Cardiac muscle cell (in vitro differentiated cells and primary cell): Measurements from ENCODE around the gene XPNPEP3. TPM values are rescaled to one million over a fixed set of nuclear protein-coding genes. Genes with fewer than 3 reads are reported as not detected.

Source experiments
- DNase-seq, 2 donors: peaks; one replicate each; pipeline versions ENCODE4 v3.0.0 to v3.0.0-alpha.2; 2010 to 2017; ENCODE audit warnings: low read depth in 1 of 2, low spot score in 1 of 2
- H3K27ac ChIP-seq: fragments of 200-600 bp; sonication (generic); 2 replicates; pipeline ENCODE4 v1.5.1; 2016
- H3K27me3 ChIP-seq: fragments of 200-600 bp; sonication (generic); 2 replicates; pipeline ENCODE4 v1.6.0; 2016; ENCODE audit warnings: control low read depth
- H3K36me3 ChIP-seq: fragments of 200-600 bp; sonication (generic); 2 replicates; pipeline ENCODE4 v1.5.1; 2016; ENCODE audit warnings: control low read depth
- H3K4me1 ChIP-seq: fragments of 200-600 bp; sonication (generic); 2 replicates; pipeline ENCODE4 v1.8.1; 2017; ENCODE audit warnings: low read depth, mild to moderate bottlenecking, mixed run types
- H3K4me3 ChIP-seq: fragments of 200-600 bp; sonication (generic); 2 replicates; pipeline ENCODE4 v1.5.1; 2016; ENCODE audit warnings: mild to moderate bottlenecking
- H3K9me3 ChIP-seq: fragments of 200-600 bp; sonication (generic); 2 replicates; pipeline ENCODE4 v1.5.1; 2017; ENCODE audit warnings: low read depth, mild to moderate bottlenecking, control low read depth
- CTCF ChIP-seq: IDR thresholded peaks from 2 replicates; pipeline ENCODE4 v1.5.1; 2012; ENCODE audit warnings: low read depth, mild to moderate bottlenecking, low read length
- polyA plus RNA-seq: library from polyadenylated mRNA; unstranded; fragments of >200 nt; fragmentation: Nextera tagmentation; extraction: Ambion mirVana; gene quantifications from 2 replicates; pipeline ENCODE4 v1.2.1, GENCODE V29; 2016
- total RNA-seq: library from RNA; depleted of rRNA; stranded (reverse); fragments of >200 nt; gene quantifications from 2 replicates; pipeline ENCODE4 v1.2.3, GENCODE V29; 2016

XPNPEP3 gene
- total and polyA plus RNA-seq, 2 experiments from 2014 or later = 15.8 to 18.2 TPM

DNA sequence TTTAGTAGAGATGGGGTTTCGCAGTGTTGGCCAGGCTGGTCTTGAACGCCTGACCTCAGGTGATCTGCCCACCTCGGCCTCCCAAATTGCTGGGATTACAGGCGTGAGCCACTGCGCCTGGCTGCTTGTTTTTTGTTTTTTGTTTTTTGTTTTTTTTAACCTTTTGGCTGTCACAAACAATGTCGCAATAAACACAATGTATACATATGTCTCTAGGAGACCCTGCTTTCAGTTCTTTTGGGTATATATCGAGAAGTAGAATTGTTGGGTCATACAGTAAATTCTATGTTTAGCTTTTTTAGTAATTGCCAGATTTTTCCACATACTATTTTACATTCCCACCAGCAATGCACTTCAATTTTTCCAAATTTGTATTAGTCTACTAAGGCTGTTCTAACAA, 122.2 kb downstream of the XPNPEP3 start:
- Histone ChIP-seq H3K36me3 (no peaks in the 10 kb centered on the region), H3K27ac (peak overlapping the region; percentile 77), H3K4me3 (no peak overlapping the region), H3K9me3 (no peaks in the 10 kb centered on the region), H3K27me3 (no peaks in the 10 kb centered on the region), H3K4me1 (peaks cover 37% of the 10 kb centered on the region)
- no peak for TF ChIP-seq CTCF
- DNase-seq = no peak

DNA sequence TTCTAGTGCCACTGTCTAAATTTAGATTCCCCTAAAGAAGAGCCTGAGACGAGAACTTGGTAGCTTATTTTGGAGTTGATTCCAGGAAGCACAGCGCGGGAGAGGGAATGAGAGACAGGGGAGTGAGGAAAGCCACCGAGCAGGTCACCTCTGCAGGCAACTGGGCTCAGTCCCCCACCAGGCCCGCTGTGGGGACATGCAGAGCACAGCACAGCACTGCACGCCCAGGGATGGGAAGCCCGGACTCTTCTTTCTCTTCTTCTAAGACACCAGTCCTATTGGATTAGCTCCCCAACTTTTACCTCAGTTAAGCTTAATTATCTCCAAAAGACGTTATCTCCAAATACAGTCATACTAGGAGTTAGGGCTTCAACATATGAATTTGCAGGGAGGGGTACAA, 122.9 kb downstream of the XPNPEP3 start:
- Histone ChIP-seq H3K27ac (peak overlapping the region; percentile 77), H3K9me3 (no peaks in the 10 kb centered on the region), H3K27me3 (no peaks in the 10 kb centered on the region), H3K4me3 (no peak overlapping the region), H3K36me3 (no peaks in the 10 kb centered on the region), H3K4me1 (peaks cover 37% of the 10 kb centered on the region)
- no peak for TF ChIP-seq CTCF
- DNase-seq = no peak

Other genes with a start within 250 kb of the XPNPEP3 start
- 61.1 and 116 TPM in 2 replicates for gene MRTFA, start 220.4 kb upstream of the XPNPEP3 start, total RNA-seq
- gene MRTFA, start 220.4 kb upstream of the XPNPEP3 start, polyA plus RNA-seq = 32.6 and 44.7 TPM in 2 replicates
- 0.12 and 0.14 TPM in 2 replicates for gene MCHR1, start 177.7 kb upstream of the XPNPEP3 start, total RNA-seq
- gene MCHR1, start 177.7 kb upstream of the XPNPEP3 start, polyA plus RNA-seq = 0.59 TPM in 1 of 2 replicates, not detected in the other
- gene SLC25A17, start 37.8 kb upstream of the XPNPEP3 start, total RNA-seq = 11.2 and 12.7 TPM in 2 replicates
- 18.1 and 22.2 TPM in 2 replicates for gene SLC25A17, start 37.8 kb upstream of the XPNPEP3 start, polyA plus RNA-seq
- 178 and 301 TPM in 2 replicates for gene ST13, start 509 bp upstream of the XPNPEP3 start, total RNA-seq
- gene ST13, start 509 bp upstream of the XPNPEP3 start, polyA plus RNA-seq = 216 and 221 TPM in 2 replicates
- not detected in 2 replicates for gene DNAJB7, start 5.0 kb downstream of the XPNPEP3 start, total RNA-seq
- 0.39 and 0.93 TPM in 2 replicates for gene DNAJB7, start 5.0 kb downstream of the XPNPEP3 start, polyA plus RNA-seq
- gene RBX1, start 94.2 kb downstream of the XPNPEP3 start, total RNA-seq = 86.4 and 110 TPM in 2 replicates
- gene RBX1, start 94.2 kb downstream of the XPNPEP3 start, polyA plus RNA-seq = 324 and 356 TPM in 2 replicates
- 47.0 and 60.1 TPM in 2 replicates for gene EP300, start 235.4 kb downstream of the XPNPEP3 start, total RNA-seq
- gene EP300, start 235.4 kb downstream of the XPNPEP3 start, polyA plus RNA-seq = 28.5 and 36.6 TPM in 2 replicates